MCF 10A (cell line): ENCODE results near the gene ATXN10. TPM values are rescaled to one million over a fixed set of nuclear protein-coding genes. Genes with fewer than 3 reads are reported as not detected.

Experiments
- BruUV-seq: library from RNA; stranded (reverse); fragments of 400-500 nt; replicated peaks from 2 replicates; lab custom pipeline; 2021; lab: Mats Ljungman, UMichigan
- CTCF ChIA-PET: fragments of 300-600 bp; sonication (Branson Sonifier 250); formaldehyde crosslinking; extraction: SDS; loops from one replicate; lab custom pipeline; 2021; ENCODE audit warnings: antibody characterized with exemption, inconsistent platforms; lab: Yijun Ruan, JAX
- POLR2A ChIA-PET: fragments of 300-600, 350-650 bp; sonication (Branson Sonifier 250); formaldehyde crosslinking; extraction: SDS; loops from one replicate; lab custom pipeline; 2020; ENCODE audit warnings: antibody characterized with exemption, inconsistent platforms; lab: Yijun Ruan, JAX
- DNase-seq: peaks from one replicate; pipeline ENCODE4 v3.0.0-alpha.2; 2018; ENCODE audit not compliant: unreplicated experiment
- H3K27ac Mint-ChIP-seq: one replicate; pipeline ENCODE4 v1.8.0; 2022; ENCODE audit warnings: mild to moderate bottlenecking, low read depth, mixed read lengths; ENCODE audit not compliant: unreplicated experiment
- H3K27me3 Mint-ChIP-seq: one replicate; pipeline ENCODE4 v1.8.0; 2022; ENCODE audit warnings: mixed read lengths; ENCODE audit not compliant: insufficient read depth, unreplicated experiment
- H3K36me3 Mint-ChIP-seq: one replicate; pipeline ENCODE4 v1.8.0; 2022; ENCODE audit warnings: mild to moderate bottlenecking, moderate library complexity, mixed read lengths; ENCODE audit not compliant: insufficient read depth, unreplicated experiment
- H3K4me1 Mint-ChIP-seq: one replicate; pipeline ENCODE4 v1.8.0; 2022; ENCODE audit warnings: mixed read lengths; ENCODE audit not compliant: insufficient read depth, unreplicated experiment
- H3K4me3 Mint-ChIP-seq: one replicate; pipeline ENCODE4 v1.8.0; 2022; ENCODE audit warnings: mild to moderate bottlenecking, moderate library complexity, mixed read lengths; ENCODE audit not compliant: unreplicated experiment
- H3K9me3 Mint-ChIP-seq: one replicate; pipeline ENCODE4 v1.8.0; 2022; ENCODE audit warnings: mixed read lengths; ENCODE audit not compliant: unreplicated experiment
- CTCF ChIP-seq: fragments of 200-600 bp; IDR thresholded peaks from one replicate; pipeline ENCODE4 v1.8.0; 2022; ENCODE audit warnings: antibody characterized with exemption, mild to moderate bottlenecking; ENCODE audit not compliant: unreplicated experiment
- intact Hi-C: fragments of 100-400 bp; cut with micrococcal nuclease; formaldehyde crosslinking; loops from 2 replicates; pipeline ENCODE4 v1.14.1; 2022
- total RNA-seq: library from RNA; stranded (reverse); gene quantifications from 2 replicates; pipeline ENCODE4 v1.2.3, GENCODE V29; 2022

The ATXN10 gene
- total RNA-seq, 1 experiment from 2014 or later, result 193 TPM

- CTCF ChIA-PET, result interaction anchor here (0.6 to 2.6 kb wide), 6 partner anchors 12 to 126 kb away, joined by 3 to 10 read pairs (median 4); no protein-coding TSS in a partner anchor
- no TSS peak for BruUV-seq
- POLR2A ChIA-PET, result interaction anchor here (0.6 to 1.1 kb wide), 3 partner anchors 21 to 205 kb away, joined by 3 to 5 read pairs (median 3); no protein-coding TSS in a partner anchor
Observed at GRCh38 chr22:45626198-45626651, 45.4 kb upstream of the ATXN10 start.

GRCh38 chr22:45627489-45628233, 44.0 kb upstream of the ATXN10 start:
- intact Hi-C loops, result no loop called here
- no peak for DNase-seq
- no peak for TF ChIP-seq CTCF
- POLR2A ChIA-PET, result no interaction called here
- CTCF ChIA-PET, result interaction anchor here (0.7 to 2.6 kb wide), 3 partner anchors 13 to 201 kb away, joined by 3 to 10 read pairs (median 4); no protein-coding TSS in a partner anchor
- BruUV-seq, result no TSS peak
- Mint-ChIP-seq H3K9me3 (peaks cover 5% of the 10 kb centered on the region), H3K27me3 (peaks cover 22% of the 10 kb centered on the region), H3K36me3 (no peaks in the 10 kb centered on the region), H3K4me1 (peaks cover 18% of the 10 kb centered on the region), H3K4me3 (no peak overlapping the region), H3K27ac (no peak overlapping the region)

More at GRCh38 chr22:45626198-45626651, 45.4 kb upstream of the ATXN10 start:
- peaks cover 7% of the 10 kb centered on the region for H3K27me3 Mint-ChIP-seq
- peaks cover 13% of the 10 kb centered on the region for H3K4me1 Mint-ChIP-seq
- no peaks in the 10 kb centered on the region for H3K36me3 Mint-ChIP-seq
- DNase-seq, result peak; percentile 92
- peak overlapping the region; percentile 46 for H3K27ac Mint-ChIP-seq
- no peak for TF ChIP-seq CTCF
- peak overlapping the region; percentile 55 for H3K4me3 Mint-ChIP-seq
- peaks cover 5% of the 10 kb centered on the region for H3K9me3 Mint-ChIP-seq
- intact Hi-C loops, result no loop called here

- H3K4me1 Mint-ChIP-seq, result peaks cover 19% of the 10 kb centered on the region
Observed at GRCh38 chr22:45628515-45628914, 43.1 kb upstream of the ATXN10 start.

More at GRCh38 chr22:45628515-45628914, 43.1 kb upstream of the ATXN10 start:
- TF ChIP-seq CTCF, result no peak
- no peak overlapping the region for H3K4me3 Mint-ChIP-seq
- no TSS peak for BruUV-seq
- no peaks in the 10 kb centered on the region for H3K36me3 Mint-ChIP-seq
- H3K9me3 Mint-ChIP-seq, result peaks cover 5% of the 10 kb centered on the region
- H3K27ac Mint-ChIP-seq, result no peak overlapping the region
- ChIA-PET POLR2A (interaction anchor here (0.8 kb wide), 1 partner anchor 9 kb away, joined by 4 read pairs; no protein-coding TSS in a partner anchor), CTCF (interaction anchor here (2.6 kb wide), 1 partner anchor 16 kb away, joined by 10 read pairs; no protein-coding TSS in a partner anchor)
- no peak for DNase-seq
- intact Hi-C loops, result no loop called here
- peaks cover 27% of the 10 kb centered on the region for H3K27me3 Mint-ChIP-seq
